Choroid plexus epithelial cell (primary cell): ENCODE measurements around the gene GCHFR.

ENCODE experiments used
- DNase-seq: peaks from one replicate; pipeline ENCODE4 v3.0.0-alpha.2; 2010; ENCODE audit warnings: low read depth
- H3K4me3 ChIP-seq: 2 replicates; pipeline ENCODE4 v1.5.1; 2011; ENCODE audit warnings: low read depth, mild to moderate bottlenecking, control low read depth, low read length, moderate library complexity
- CTCF ChIP-seq: conservative IDR thresholded peaks from 2 replicates; pipeline ENCODE4 v1.5.1; 2011; ENCODE audit warnings: low read depth, mild to moderate bottlenecking, control low read depth, inconsistent platforms, low read length, moderate library complexity

The GCHFR gene

GRCh38 chr15:40754883-40755811 lies 8.7 kb upstream of the GCHFR start, which contains the start of gene RMDN3:
TSS of gene RMDN3 (minus strand) at chr15:40755254. CDS start at chr15:40754783, 471 bp downstream.
- no peak for TF ChIP-seq CTCF
- H3K4me3 ChIP-seq: peak within 1 kb of the TSS; percentile 94
- DNase-seq: peak; percentile 90

GRCh38 chr15:40755812-40756208 lies 8.1 kb upstream of the GCHFR start:
- TF ChIP-seq CTCF: no peak
- peak overlapping the region; percentile 94 for H3K4me3 ChIP-seq

GRCh38 chr15:40756938-40757337 lies 6.9 kb upstream of the GCHFR start:
- no peak for DNase-seq
- TF ChIP-seq CTCF: no peak

More at GRCh38 chr15:40755812-40756208, 8.1 kb upstream of the GCHFR start:
- no peak for DNase-seq

GRCh38 chr15:40759961-40760360 lies 3.9 kb upstream of the GCHFR start:
- no peak for DNase-seq
- no peak overlapping the region for H3K4me3 ChIP-seq
- TF ChIP-seq CTCF: no peak

More at GRCh38 chr15:40756938-40757337, 6.9 kb upstream of the GCHFR start:
- no peak overlapping the region for H3K4me3 ChIP-seq

GRCh38 chr15:40762919-40763800 lies 708 bp upstream of the GCHFR start:
- H3K4me3 ChIP-seq: peak overlapping the region; percentile 60
- DNase-seq: peak; percentile 53
- no peak for TF ChIP-seq CTCF

GRCh38 chr15:40764629-40765103 lies 798 bp downstream of the GCHFR start:
- peak; percentile 20 for DNase-seq
- H3K4me3 ChIP-seq: peak overlapping the region; percentile 60
- no peak for TF ChIP-seq CTCF
